ENCODE data around the gene TNC. TPM values are rescaled to one million over a fixed set of nuclear protein-coding genes. Genes with fewer than 3 reads are reported as not detected.

Gene TNC
- polyA plus RNA-seq (ENCODE audit: insufficient read length) = 323 TPM
- long read RNA-seq, donor 1, full-length matches to known transcripts = 3 of 178 reads
- long read RNA-seq, donor 1, partial matches to known transcripts = 175 of 178 reads
- long read RNA-seq, donor 1, other reads (novel, unspliced or antisense) = 0 of 178 reads
- long read RNA-seq, donor 2, full-length matches to known transcripts = 2 of 112 reads
- long read RNA-seq, donor 2, partial matches to known transcripts = 104 of 112 reads
- long read RNA-seq, donor 2, other reads (novel, unspliced or antisense) = 6 of 112 reads
- long read RNA-seq, donor 3, partial matches to known transcripts = 66 of 67 reads
- long read RNA-seq, donor 3, other reads (novel, unspliced or antisense) = 0 of 67 reads
- long read RNA-seq, donor 4, partial matches to known transcripts = 9 of 9 reads
- long read RNA-seq, donor 4, other reads (novel, unspliced or antisense) = 0 of 9 reads
- long read RNA-seq, donor 5, full-length matches to known transcripts = 4 of 58 reads
- long read RNA-seq, donor 5, partial matches to known transcripts = 47 of 58 reads
- long read RNA-seq, donor 5, other reads (novel, unspliced or antisense) = 7 of 58 reads
- long read RNA-seq, donor 6, full-length matches to known transcripts = 6 of 74 reads
- long read RNA-seq, donor 6, partial matches to known transcripts = 68 of 74 reads
- long read RNA-seq, donor 6, other reads (novel, unspliced or antisense) = 0 of 74 reads
- long read RNA-seq, donor 7, full-length matches to known transcripts = 3 of 118 reads
- long read RNA-seq, donor 7, partial matches to known transcripts = 115 of 118 reads
- long read RNA-seq, donor 7, other reads (novel, unspliced or antisense) = 0 of 118 reads
- long read RNA-seq, donor 8, partial matches to known transcripts = 26 of 26 reads
- long read RNA-seq, donor 8, other reads (novel, unspliced or antisense) = 0 of 26 reads

DNA sequence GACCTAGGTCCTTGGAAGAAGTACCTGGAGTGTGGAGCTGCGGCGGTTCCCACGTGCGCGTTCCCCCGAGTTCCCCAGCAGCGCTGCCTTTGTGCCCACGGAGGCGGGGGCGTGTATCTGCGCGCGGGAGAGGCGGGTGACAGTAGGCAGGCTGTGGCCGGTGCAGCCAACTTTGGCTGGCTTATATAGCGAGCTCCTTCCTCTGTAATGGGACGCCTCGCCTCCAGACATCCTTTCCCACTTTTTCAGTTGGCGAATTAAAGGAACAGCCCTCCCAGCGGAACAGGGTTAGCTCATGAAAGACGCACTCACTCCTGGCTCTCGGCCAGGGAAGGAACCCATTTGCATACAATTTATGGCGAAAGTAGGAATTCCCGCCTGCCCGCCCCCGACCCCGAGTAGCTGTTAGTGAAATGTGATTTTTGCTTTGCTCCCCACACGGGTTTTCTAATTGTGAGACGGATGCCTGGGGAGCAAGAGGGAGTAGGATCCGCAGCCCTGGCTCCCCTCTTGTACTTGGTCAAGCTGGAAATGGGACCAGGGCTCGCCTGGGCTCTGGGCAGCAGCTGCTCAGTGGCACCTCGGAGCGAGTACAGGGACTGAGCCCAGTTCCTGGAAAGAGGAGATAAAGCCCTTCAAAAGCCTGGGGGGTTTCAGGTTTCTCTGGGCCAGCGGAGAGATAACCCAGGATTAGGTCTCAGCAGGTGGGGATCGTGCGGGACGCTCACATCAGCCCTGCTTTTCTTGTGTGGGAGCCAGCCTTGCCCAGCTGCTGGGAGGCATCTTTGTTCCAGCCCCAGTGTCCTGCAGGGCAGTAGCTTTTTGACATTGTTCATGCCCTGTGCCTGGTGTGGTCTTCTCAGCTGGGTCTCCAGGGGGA lies at the start of gene TNC:
Gene TNC, minus strand, starts transcription at position 159 of the 880 bp plus-strand sequence. CDS start 27,139 bp downstream, outside the sequence.
- DNase-seq = peak; percentile 89

DNA sequence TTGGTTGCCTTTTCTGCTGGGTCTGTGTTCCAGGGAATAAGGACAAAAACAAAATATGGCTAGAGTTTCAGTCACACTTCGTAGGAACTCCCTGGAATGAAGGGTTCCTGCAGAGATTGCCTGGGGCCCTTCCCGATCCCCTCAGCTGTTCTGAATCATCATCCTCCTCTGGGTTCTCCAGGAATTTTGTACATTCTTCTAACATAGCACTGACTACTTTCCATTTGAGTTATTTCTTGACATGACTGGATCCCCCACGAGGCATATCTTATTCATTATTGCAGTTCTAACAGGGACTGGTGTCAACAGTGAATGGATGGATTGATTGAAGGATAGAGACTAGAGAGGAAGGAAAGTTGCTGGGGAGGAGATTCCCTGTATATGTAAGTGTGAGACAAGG lies 49.2 kb upstream of the TNC start:
- no peak for DNase-seq

DNA sequence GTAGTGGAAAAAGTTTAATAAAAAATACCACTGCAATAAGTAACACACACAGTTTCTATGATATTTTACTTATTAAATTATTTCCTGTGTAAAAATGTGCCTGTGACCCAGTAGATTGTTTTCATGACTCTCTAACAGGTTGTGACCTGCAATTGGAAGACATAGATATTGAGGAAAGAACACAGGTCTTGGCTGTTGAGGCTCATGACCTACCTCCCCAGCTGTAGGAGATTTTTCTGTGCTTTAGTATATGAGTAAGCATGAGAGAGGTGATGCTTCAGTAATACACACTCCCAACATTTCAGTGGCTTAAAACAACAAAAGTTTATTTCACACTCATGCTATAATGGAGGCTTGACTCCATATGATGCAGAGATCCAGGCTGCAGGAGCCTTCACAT lies 47.3 kb upstream of the TNC start:
- no peak for DNase-seq

DNA sequence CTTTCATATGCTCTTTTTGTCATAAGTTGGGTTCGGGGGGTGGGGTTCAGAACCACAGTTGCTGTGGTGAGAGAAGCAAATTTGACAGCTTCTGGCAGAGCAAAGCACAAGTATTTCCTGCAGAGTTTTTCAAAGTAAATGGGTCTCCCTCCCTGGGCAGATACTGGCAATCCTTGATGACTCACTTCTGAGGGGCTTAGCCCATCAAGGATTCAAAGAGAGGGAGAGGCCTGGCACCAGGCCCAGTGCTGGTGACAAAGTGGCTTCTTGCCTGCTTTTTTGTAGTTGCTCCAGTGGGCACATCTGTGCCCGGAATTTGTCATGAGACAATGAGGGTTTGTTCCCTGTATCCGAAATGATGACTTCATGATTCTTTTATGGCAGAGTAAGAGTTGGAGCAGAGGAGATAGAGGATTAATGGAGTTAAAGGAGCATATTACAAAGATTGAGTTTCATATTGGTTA lies 46.6 kb upstream of the TNC start:
- no peak for DNase-seq

DNA sequence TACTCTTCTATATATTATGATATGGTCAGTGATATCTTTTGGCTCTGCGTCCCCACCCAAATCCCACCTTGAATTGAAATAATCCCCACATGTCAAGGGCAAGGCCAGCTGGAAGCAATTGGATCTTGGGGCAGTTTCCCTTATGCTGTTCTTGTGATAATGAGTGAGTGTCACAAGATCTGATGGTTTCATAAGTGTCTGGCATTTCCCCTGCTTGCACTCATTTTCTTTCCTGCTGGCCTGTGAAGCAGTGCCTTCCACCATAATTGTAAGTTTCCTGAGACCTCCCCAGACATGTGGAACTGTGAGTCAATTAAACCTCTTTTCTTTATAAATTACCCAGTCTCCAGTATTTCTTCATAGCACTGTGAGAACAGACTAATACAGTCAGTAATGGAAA lies 45.0 kb upstream of the TNC start:
- no peak for DNase-seq

DNA sequence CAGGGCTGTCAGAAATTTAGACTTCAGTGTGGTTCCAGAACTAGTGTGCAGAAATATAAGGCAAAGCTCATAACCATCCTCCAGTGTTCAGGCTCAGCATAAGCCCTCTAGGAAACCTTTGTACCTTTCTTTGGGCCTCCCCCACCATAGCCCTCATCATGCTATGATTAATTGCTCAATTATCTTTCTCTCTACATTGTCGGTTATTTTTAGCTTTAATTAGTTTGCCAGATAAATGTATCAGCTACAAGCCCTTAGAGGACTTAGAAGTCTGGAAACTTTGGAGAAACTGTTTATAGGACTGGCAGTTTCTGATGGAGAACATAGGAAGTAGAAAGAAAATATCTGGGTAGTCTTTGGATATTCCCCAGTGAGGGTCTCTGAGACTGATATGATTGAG lies 43.5 kb upstream of the TNC start:
- no peak for DNase-seq

DNA sequence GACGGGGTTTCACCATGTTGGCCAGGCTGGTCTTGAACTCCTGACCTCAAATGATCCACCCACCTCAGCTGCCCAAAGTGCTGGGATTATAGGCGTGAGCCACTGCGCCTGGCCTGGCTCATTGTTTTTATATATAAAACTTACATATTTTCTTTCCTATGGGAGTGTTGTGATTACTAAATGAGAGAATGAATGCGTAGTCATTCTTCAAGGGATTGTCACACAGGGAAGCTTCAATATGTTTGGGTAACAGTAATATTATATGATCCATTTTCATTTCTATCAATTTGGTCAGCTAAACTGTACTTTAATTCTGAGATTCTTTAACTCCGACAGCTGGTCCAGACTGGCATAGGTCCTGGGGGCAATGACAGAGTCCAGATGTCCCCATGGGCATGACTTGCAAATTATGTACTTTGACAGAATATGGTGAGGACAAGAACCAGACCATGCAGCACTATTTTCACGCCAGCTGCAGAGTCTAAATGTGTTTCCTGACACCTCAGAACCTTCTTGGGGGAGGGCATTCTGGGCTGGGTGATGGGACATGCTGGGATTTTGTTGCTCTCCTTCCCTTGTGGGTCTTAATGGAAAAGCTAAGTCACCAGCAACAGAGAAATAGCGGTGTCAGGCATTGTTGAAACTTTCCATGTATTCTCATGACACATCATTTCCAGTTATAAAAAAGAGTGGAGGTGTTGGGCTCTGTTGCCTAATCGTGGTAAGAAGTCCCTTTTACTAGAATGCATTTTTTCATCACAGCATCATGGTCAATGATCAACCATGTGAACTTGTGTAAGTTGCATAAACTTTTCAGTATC lies 40.9 kb upstream of the TNC start:
- DNase-seq = no peak

DNA sequence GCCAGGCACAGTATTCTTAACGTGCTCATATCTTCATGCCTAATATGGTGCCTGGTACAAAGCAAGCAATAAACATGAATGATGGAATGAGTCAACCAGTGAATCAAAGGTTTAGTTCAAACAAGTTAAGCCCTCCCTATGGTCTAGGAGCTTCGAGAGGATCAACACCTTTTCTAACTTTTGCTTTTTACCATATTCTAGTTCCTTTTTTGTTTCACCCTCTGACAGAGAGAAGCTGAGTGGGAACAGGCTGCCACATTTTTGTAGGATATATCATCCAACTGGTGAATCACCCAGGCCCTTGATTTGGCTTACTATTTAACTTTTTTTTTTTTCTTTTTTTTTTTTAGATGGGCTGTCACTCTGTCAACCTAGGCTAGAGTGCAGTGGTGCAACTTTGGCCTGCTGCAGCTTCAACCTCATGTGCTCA lies 39.3 kb upstream of the TNC start:
- no peak for DNase-seq

DNA sequence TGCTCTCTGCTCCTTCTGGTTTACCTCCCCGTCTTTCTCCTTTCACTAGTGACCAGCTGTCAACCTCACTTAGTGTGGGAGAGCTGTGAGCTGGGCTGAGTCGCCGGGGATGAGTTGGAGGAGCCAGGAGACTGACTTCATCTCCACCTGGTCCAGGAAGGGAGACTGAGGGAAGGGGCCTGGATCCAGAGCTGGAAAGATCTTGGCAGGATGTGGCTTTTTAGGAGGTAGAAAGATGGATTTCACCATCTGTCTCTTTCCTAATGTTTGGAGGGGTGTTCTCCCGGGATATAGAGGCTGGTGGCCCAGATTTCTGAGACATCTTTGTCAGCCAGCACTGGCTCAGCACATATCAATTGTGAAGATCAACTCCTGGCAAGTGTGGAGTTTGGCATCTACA lies 37.1 kb upstream of the TNC start:
- DNase-seq = no peak

DNA sequence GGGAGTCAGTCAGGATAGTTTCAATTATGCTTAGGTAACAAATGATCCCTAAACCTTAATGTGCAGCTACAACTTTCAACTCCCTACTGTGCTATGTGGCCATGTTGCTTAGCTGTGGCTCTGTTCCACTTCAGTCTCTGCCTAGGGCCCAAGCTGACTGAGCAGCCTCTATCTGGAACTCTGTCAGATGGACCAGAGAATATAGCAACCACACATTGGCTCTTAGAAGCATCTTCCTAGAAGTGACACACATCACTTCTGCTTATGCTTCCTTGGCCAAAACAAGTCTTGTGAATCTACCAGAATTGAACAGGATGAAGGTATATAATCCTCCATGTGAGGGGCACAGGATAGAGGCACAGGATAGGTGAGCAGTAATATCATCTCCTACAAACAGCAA lies 36.7 kb upstream of the TNC start:
- no peak for DNase-seq

DNA sequence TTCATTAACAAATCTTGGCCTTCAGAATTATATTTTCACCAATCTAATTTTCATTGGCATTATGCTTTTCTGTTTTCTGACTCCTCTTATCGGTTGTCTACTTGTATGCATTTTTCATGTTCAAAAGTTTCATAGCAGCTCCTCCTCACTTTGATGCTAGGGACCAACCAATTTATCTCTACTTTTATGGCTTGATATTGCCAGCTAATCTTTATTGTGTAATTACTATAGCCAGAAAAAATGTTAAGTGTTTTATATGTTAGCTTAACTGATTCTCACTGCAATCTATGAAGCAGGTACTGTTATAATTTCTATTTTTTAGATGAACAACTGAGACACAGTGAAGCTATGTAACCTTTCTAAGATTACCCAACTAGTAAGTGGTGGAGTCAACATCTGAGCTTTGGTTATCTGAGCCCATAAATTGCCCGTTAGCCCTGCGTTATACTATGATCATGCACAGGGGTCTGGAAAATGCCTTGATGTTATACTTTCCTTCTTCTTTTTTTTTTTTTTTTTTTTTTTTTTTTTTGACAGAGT lies 34.4 kb upstream of the TNC start:
- no peak for DNase-seq

DNA sequence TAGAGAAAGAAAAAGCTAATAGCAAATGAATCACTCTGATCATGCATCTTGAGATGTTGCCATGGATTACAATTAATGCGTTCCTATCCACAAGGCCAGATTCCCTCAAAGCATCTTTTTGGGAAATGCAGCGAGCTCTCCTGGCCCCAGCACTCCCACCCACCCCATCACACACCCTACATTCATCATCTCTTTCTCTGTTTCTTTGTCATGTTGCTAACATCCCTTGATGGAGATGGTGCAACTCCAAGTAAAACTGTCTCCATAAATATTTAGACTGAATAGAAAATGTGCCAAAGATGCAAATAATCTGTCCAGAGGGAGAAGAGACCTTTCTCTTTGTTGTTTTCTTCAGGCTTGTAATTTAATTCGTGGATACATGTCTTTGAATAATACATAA lies 30.8 kb upstream of the TNC start:
- DNase-seq = no peak

DNA sequence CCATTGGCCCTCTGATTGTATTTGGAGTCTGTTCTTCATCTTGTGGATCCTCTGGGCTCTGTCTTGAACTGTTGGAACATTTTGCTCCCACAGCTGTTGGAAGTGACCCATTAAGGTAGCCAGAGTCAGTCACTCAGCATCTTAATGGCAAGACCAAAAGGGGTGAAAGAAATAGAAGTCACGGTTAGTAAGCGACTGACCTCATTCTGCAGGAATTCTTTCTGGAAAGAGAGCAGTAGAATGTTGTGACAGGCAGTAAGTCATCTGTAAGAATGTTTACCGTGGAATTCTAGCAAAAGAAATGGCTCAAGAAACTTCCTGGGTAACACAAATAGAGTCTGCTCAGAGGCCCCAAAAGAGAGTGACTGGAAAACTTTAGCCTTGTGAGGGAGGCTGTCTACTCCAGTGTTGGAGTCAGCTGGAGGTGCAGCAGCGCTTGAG lies 28.6 kb upstream of the TNC start:
- DNase-seq = peak; percentile 55

DNA sequence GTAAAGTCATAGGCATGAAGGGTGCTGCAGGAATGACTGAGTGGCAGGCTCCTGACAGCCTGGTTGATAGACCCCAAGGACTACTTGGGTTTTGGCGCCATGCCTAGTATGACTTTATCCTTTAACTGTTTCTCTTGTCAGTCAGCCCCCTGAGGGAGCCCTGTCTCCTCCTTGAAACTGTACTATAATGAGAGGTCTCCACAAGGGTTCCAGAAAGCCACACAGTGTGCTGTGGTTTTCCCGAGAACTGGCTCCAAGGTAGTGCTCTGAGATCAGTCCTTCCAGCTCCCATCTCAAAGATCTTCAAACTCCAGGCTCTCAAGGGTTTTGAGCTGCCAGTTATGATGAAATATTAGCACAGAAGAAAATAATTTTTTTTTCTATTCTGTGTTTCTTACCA lies 26.7 kb upstream of the TNC start:
- DNase-seq = no peak

DNA sequence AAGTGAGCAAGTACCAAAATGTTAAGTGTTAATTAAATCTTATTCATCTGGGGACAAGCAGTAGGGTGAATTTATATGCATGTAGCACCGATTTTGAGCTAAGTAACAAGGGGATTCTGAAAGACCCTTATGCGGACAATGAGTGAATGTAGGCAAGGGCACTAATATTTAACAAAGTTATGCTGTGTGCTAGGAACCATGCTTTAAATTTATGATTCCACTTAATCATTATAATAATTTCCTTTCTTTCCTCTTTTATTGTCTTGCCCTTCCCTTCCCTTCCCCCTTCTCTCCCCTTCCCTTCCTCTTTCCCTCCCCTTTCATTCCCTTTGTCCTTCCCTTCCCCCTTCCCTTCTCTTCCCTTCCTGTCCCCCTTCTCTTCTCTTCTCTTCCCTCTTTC lies 25.7 kb upstream of the TNC start:
- no peak for DNase-seq

DNA sequence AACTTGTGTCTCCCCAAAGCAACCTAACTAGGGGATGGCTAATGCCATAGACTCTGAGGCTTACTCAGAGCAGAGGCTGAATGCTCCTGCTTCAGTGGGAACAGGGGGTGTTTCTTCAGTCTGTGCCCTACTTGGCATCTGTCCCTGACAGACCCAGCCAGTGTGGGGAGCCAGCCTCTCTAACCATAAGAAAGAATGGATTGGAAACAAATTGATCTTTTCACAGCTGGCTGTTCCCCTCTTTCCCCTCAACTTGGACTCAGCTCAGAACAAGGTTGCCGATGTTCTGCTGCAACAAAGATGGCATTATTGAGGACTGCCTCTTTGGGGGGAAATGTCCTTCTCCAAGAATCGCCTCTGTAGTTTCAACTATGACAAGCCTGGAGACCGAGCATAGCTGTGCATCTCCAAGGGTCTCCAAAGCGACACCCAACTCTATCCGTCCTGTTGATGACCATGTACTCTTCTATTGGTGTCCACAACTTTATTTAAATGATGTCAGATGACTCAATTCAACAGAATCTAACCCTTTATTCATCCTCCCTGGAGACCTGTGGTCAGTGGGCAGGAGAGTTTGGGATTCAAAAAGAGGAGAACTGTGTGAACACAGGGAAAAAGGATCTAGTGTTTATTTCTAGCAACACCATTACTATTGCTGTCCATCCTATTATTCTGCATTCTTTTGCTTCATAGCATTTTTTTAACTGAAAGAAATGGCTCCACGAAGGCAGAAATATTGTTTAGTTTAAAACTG lies 24.7 kb upstream of the TNC start:
- no peak for DNase-seq

DNA sequence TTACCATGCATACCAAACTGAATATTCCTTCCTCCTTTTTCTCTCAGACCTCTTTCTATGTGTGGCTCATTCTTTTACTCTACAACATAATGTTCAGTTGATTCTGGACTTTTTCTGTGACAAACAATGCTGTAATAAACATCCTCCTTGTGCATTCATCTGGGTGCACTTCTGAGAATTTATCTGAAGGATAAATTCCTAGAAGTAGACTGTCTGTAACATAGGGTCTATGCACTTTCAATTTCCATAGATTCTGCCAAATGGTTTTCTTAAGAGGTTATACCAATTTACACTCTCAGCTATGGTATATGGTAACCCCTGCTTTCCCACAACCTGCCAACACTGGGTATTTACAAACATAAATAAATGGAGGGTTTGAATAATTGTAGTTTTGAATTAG lies 24.1 kb upstream of the TNC start:
- DNase-seq = no peak

DNA sequence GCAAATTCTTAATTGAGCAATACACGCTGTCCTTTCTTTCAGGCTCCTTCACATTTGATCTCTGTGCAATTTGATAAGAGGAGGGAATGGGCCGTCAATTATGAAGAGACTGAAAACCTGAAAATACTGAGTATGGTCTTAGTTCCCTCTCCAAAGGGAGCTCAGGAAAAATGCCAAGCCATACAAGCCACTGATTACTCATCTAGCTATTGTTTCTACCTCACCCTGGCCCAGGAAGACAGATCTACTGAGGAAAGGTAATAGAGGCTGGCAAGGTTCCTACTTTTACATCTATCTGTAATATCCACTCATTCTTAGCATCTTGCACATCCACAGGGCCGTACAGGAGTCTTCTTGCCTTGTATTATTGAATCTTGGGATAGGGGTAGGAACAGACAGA lies 23.7 kb upstream of the TNC start:
- no peak for DNase-seq

DNA sequence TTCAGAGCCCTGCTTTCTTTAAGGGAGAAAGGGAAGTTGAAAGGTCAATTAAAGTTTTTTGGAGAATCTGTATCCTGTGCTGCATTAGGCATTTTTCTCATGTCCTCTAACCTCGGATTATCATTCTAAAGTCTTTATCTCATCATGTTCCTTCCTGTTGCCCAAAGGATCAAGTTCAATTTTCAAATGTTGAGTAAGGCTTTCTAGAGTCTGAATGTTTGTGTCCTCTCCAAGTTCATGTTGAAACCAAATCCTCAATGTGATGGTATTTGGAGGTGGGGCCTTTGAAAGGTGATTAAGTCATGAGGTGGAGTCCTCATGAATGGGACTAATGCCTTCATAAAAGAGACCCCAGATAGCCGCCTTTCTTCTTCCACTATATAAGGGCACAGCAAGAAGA lies 20.2 kb upstream of the TNC start:
- no peak for DNase-seq

DNA sequence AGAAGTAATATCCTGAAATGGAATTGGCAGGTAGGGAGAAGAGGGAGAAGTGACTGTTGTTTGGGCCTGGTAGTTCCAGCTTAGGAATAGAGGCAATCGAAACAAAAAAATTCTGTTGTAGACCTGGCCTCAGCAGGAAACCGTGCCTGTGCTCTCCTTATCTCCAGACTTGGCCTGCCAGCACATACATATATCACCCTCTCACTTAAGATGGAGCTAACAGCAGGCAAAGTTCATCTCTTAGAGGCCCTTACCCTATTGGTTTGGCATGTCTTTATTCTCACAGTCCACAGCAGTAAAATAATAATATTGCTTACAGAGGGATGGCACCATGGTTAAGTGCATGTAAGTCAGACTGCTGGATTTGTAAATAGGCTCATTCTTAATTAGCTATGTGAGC lies 19.6 kb upstream of the TNC start:
- no peak for DNase-seq

Measured in left kidney (tissue), 8 donors.